Ovary (tissue), 3 donors: ENCODE data around the gene TST.

Source experiments
- CTCF ChIP-seq, 3 donors: fragments of 450-650 bp in 2 of 3; fragments of 200-600 bp in 1 of 3; IDR thresholded peaks; one replicate each; pipeline versions ENCODE4 v1.5.1 to v1.8.0; 2016 to 2022; ENCODE audit warnings: antibody characterized with exemption in 3 of 3, mild to moderate bottlenecking in 1 of 3
- EP300 ChIP-seq: sonication (generic); formaldehyde crosslinking; IDR thresholded peaks from one replicate; pipeline ENCODE4 v1.6.1; 2017; ENCODE audit warnings: antibody characterized with exemption
- POLR2A ChIP-seq: fragments of 450-650 bp; IDR thresholded peaks from one replicate; pipeline ENCODE4 v1.6.1; 2017; ENCODE audit warnings: antibody characterized with exemption, mild to moderate bottlenecking, moderate library complexity
- donor health status: DM: no; HTN: no; CAD: no.

- TF ChIP-seq CTCF (IDR thresholded peaks at IDR 0.05) (no peak), EP300 (no peak), POLR2A (no peak)
Measured at GRCh38 chr22:37043209-37043827, 24.1 kb upstream of the TST start.
